GM12801 (cell line): ENCODE data around the gene MLN.

Source experiments
- CTCF ChIP-seq: IDR thresholded peaks from one replicate; pipeline ENCODE4 v1.5.1; 2011; ENCODE audit warnings: control low read depth; ENCODE audit not compliant: insufficient read length; ENCODE audit errors: extremely low read depth

The MLN gene

DNA sequence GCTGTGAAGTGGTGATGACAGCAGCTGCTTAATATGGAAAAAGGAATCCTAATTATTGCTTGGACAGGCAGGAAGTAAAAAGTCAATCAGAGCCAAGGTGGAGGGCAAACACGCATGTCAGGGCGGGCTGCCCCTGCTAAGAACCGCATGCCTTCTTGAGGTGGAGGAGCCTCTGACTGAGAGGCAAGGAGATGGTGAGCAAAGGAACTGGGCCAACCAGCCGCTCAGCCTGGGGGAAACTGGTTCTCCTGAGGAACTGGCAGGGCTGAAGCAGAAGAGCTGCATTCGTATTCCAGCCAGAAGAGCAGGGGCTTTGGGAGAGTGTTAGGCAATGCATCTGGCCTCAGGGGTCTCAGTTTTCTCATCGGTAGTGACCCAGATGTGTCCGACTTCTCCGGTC is 13.1 kb upstream of the MLN start:
- no peak for TF ChIP-seq CTCF

DNA sequence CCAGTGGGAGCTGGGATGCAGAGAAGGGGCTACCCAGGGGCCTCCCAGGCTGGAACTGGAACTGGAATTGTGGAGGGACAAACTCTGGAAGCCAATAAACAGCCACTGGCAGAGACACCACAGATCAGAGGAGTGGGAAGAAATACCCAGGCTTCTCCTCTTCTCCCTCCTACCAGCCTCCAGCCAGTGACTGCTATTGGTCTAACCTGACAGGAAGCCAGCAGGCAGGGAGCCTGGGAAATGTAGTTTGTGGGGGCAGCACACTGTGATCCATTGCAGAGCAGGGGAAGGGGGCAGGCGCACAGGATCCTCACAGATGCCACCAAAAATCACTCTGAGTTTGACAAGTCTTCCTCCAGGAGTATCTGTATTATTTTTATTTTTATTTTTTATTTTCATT is 12.1 kb upstream of the MLN start:
- TF ChIP-seq CTCF = no peak

DNA sequence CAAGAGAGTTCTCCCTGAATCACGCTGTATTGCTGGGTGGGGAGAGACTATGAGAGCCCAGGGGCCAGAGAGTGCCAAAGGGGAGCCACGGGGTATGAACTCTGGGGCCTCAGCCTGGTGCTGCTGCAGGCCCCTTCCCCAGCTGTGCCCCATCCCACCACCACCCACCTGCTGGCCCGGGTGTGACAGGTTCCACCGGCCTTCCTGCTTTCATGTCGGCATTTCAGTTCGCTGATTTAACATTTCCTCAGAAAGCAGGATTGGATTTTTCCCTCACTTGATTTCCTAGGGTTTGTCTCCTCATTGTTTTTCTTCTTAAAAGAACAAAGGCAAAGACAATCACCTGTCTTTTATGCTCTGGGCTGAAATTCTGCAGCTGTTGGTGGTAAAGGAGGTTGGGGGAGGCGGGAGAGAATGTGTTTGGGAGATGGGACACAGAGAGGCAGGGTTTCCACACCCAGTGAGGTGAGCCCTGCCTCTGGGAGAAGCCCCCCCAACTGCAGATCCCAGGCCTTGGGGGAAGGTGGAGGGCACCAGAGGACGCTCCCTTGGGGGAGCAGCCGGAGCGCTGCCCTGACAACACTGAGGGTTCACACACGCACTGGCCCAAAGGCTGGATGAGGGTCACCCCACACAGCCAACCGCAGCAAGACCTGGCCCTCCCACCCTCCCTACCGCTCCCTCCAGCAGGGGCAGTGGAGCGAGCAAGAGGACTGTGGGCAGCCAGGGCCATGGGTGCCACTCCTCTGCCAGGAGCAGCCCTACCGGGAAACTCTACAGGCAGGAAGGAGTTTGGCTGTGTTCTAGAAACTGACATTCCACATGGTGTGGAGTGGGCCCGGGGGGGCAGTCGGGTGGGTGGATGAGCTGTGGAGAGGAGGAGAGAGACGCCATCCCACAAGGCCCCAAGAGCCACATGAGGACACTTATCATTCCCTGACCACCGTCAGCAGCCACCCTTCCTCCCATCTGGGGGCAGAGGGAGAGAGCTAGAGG is 10.5 kb upstream of the MLN start:
- TF ChIP-seq CTCF = no peak

GRCh38 chr6:33813246-33813904 is 9.6 kb upstream of the MLN start:
- no peak for TF ChIP-seq CTCF

DNA sequence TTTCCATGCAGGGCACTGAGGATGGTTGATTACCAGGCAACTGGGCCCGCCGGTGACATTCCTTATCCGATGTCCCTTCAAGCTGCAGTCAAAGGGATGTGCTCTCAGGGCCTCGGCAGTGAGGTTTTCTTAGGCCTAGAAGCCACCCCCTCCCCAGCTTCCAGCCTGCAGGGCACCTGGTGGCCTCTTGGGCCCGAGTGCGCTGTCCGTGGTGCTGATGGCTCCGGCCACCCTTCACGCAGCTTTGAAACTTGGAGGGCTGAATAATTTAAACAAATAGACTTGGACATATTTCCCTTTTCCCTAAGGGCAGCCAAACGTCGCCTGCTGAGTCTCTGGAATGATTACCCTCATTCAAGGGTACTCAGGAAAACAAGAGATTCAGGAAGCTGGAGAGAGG is 8.9 kb upstream of the MLN start:
- no peak for TF ChIP-seq CTCF

DNA sequence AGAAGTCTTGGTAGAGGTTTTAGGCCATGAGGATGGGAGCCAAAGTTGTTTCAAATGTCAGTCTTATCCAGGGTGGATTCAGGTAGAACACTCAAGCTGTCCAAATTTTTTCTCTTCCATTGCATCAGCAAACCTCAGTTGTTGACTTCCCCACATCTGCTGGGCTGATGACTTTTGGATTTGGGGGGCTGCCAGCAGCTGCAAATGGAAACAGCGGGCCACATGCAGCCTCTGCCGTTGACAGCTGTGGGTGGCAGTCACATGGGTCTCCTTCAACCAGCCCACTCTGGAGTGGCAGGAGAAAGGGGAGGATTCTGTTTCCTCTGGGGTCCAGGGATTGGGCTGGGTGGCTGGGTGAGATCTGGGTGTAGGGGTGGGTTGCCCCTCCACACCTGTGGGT is 5.8 kb upstream of the MLN start:
- TF ChIP-seq CTCF = no peak

DNA sequence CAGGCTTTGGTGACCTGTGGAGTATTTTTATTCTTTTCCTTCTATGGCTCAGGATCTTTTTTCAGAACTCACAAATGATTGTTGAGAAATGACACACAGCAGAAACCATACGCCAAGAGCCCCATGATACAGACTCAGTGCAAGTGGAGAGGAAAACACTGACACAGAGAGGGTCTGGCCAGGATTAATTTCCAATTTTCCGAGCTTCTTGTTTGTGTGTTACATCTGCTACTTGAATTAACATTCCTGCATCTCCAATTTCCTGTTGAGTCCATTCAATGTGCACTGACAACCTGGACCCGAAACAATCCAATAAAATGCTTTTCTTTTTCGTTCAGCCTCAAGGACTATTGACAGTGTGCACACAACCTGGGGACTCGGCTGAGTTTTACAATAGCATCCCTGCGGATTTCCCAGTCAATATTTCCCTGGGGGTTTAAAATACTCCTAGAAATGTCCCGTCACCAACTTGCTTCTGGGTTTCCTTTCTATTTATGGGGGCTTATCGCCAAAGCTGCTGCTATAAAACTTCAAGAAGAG is 4.9 kb upstream of the MLN start:
- TF ChIP-seq CTCF = no peak
